Measurements from ENCODE around the gene ZNRF3.
A peak's percentile ranks its signal among the peaks of the same experiment; 100 is the strongest.

The ZNRF3 gene

GRCh38 chr22:28955817-28956216, 72.4 kb downstream of the ZNRF3 start:
- DNase-seq = peak; percentile 60 to 69

DNA sequence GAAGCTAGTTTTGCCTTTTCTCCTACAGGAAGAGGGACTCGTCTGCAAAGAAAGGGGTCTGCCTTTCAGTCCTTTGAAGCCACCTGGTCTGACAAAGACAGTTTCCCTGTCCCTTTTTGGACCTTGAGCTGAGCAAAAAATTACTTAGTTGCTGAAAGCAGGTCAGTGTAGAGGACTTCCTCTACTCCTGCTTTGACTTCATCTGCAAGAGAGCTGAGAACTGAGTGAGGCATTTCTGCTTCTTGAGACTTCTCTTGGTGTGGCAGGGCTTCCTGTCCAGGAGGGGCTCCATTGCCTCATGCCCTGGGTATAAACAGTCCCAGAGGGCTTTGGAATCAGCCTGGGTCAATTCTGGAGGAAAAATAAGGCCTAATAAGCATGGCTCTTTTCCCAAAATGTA, 73.1 kb downstream of the ZNRF3 start:
- no peak for DNase-seq

GRCh38 chr22:28958611-28959010, 75.2 kb downstream of the ZNRF3 start:
- no peak for DNase-seq

DNA sequence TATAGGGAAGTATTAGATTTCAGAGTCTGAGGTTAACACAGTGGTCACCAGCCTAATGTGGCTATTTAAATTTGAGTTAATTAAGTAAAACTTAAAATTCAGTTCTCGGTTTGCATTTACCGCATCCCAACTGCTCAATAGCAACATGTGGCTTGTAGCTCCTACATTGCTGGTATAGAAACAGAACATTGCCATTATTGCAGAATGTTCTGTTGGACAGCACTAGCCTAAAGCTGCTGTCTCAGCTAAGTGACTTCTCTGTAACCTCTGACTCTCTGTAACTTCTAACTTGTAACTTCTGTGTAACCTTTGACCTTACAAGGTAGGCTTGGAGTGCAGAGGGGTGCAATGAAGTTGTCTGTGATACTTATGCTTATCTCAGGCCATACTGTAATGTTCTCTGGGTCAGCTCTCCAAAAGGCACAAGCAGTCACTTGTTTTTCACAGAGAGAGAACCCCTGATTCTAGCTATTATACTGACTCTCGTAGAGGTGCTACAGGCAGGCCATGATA, 78.7 kb downstream of the ZNRF3 start:
- no peak for DNase-seq

- DNase-seq = no peak
Measured at GRCh38 chr22:28963362-28963761, 80.0 kb downstream of the ZNRF3 start.

DNA sequence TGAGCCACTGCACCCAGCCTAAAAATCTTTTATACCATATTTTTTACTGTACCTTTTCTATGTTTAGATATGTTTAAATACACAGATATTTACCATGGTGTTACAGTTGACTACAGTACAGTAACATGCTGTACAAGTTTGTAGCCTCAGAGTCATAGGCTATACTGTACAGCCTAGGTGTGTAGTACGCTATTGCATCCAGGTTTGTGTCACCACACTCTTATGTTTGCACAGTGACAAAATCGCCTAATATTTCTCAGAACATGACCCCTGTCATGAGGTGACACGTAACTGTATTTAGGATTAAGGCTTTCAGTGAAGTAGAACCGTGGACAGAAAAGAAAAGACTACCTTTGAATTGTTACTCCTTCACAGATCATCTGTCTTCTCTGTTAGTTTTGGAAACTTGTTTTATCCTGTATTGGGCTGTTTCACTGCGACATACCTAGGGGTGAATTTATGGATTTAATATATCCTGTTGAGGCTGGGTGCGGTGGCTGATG, 83.8 kb downstream of the ZNRF3 start:
- DNase-seq = no peak

DNA sequence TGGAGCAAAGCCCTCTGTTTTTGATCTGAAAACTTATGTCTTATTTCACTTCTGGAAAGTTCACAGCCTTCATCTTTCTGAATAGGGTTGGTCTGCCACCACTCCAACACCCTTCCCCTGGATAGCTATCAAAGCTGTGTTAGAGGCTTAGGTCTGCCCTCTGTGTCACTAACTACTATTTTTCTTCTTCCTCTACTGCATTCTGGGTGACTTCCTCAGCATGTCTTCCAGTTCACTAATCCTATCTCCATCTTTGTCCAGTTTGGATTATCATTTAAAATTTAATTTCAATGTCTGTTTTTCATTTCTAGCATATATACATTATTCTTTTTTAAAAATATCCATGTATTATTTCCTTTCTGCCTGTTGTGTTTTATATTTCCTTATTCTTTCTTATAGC, 84.6 kb downstream of the ZNRF3 start:
- DNase-seq = no peak

- no peak for DNase-seq
Measured at GRCh38 chr22:28969401-28970168, 86.2 kb downstream of the ZNRF3 start.

- DNase-seq = no peak
Measured at GRCh38 chr22:28973352-28973751, 90.0 kb downstream of the ZNRF3 start.

DNA sequence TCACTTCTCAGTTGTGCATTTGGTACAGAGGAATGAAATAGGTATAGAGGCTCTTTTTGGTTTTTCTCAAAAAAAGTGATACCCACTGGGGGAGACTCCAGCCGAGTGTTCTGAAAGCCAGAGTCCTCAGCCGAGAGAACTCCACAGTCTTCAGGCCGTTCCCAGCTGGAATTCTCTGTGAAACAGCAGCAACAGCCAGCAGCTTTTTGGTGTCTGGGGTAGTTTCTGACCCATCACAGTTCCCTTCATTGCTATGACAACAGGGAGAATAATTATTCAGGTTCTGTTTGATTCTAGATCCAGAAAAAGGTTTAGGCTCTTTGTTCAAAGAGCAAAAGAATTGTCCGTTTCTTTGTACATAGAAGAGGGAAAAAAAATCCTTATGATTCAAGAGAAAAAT, 93.7 kb downstream of the ZNRF3 start:
- DNase-seq = no peak

DNA sequence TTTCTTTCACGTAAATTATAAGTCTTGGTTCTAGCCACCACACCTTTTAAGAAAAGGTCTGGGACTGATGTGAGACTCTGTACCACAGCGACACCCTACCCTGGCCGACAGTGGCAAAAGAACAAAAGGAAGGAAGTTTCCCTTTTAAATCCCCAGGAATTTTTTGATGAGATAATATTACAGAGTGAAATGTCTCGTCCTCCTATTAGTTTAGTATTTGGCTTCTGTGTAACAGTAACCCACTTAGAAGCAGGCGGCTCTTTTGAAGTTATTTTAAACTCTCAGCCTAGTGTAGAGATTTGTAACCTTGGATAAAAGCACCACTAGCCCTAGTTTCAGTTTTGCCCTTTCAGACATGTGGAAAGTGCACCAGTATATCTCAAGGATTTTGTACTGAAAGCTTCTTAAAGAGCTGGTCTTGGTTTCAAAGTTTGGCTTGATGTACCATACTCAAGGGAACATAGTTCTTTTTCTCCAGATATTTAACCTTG, 94.2 kb downstream of the ZNRF3 start:
- no peak for DNase-seq

DNA sequence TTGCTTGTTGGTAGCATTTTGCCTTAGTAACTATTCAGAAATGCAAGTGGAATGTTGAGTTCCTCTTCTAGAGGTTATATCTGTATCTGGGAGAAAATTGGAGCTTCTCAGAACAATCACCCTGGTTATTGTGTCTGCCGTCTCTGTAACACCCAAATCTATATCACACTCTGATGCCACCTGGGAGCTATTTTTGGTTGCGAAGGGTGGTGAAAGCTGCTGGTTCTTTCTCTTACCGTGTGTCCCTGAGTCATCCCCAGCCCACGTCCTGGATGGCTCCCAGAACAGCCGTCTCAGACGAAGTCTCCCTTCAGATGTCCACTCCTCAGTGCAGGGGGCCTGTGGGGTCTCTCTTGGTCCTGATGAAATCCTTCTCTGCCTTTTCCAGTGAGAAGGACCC, 94.8 kb downstream of the ZNRF3 start:
- no peak for DNase-seq

GRCh38 chr22:28978863-28979796, 95.8 kb downstream of the ZNRF3 start:
- DNase-seq = no peak

GRCh38 chr22:28980326-28980725, 97.0 kb downstream of the ZNRF3 start:
- no peak for DNase-seq

- no peak for DNase-seq
Measured at GRCh38 chr22:28981818-28982499, 98.6 kb downstream of the ZNRF3 start.

DNA sequence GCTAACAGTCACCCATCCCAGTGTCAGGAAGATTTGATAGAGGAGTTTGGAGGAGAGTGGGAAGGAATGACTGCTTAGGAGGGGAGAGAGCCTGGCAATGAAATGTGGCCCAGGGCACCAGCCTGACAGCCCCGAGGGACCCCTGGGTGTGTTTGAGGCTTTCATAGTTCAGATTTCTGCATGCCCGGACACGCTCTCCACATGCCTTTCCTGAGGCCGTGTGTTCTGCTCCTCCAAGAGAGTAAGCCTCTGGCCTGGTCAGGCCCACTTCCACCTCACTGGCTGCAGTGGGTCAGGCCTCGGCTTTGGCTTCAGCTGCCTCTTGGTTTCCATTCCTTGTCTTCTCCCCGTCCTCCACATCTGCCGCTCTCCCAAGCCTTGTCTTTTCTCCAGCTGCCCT, 99.8 kb downstream of the ZNRF3 start:
- DNase-seq = no peak

GRCh38 chr22:28983788-28984441, 100.5 kb downstream of the ZNRF3 start:
- no peak for DNase-seq

DNA sequence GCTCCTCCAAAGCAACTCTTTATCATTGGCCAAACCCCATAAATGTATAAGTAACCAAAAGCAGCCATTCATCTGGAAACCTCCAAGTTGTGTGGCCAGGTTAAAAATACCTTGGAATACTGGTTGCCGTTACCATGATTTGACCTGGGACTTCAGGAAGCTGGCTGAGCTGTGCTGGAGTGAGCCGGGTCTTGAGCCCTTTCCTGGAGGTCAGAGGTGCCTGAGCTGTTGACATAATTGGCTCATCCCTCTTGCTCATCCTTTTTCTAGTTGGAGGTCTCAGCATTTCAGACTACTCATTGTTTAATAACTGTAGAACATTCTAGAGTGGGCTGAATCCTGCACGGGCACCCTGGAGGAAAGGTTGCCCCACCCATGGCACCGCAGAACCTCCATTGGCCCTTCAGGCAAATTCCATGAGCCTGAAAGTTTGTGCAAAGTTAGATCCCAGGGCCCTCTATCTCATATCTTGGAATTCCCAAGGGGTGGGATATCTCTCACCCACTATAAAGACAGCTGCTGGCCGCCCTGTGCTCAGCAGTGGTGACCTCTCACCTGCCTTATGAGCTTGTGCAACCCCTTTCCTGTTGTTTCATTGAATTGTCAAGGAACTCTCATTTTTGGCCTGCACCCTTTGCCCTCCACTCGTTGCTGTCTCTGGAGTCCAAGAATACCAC, 101.2 kb downstream of the ZNRF3 start:
- DNase-seq = no peak

- DNase-seq = no peak
Measured at GRCh38 chr22:28985581-28986290, 102.4 kb downstream of the ZNRF3 start.

- DNase-seq = no peak
Measured at GRCh38 chr22:28986366-28986765, 103.0 kb downstream of the ZNRF3 start.

DNA sequence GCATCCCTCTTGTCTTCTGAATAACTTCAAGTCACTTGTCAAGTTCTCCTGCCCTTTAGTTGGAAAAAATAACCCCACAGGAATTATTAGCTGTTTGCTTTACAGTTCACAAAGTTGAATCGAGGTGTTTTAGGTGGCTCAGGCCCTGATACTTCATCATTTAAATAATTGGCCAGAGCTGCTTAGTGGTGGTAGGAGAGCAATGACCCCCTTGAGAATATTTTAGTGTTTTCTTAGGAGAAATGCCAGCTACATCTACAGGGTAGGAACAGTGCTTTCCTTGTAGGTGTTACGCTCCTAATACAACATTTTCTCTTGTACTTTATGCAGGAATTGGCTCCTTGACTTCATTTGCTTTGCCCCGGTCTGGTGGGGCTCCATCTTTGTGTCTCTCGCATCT, 105.1 kb downstream of the ZNRF3 start:
- no peak for DNase-seq

Data from stimulated activated CD4-positive, alpha-beta T cell treated with anti-CD3 and anti-CD28 coated beads, Interleukin-2, amount 100 ng/mL, for 48 hours (primary cell).